ENCODE data around the gene SLC2A4RG. TPM values are rescaled to one million over a fixed set of nuclear protein-coding genes. Genes with fewer than 3 reads are reported as not detected.

SLC2A4RG gene
- total and polyA plus RNA-seq, 2 of the 4 experiments (the other 2 are of a cell fraction): 5.0 to 50.3 TPM

DNA sequence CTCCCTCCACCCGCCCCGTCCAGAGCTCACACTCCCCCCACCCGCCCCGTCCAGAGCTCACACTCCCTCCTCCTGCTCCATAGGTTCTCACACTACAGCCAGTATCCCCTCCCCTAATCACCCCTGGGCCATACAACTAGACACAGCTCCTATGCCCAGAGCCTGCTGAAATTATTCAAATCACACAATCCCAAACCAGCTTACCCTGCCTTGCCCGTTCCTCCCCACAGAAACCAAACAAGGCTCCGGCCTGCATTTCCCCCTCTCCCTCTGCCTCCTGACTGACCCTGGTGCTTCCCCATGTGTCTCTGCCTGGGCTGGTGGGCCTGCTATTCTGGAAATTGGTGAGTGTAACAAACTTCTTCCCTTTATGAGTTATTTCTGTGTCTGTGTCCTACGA, 18.6 kb downstream of the SLC2A4RG start:
- no peak overlapping the region for H4K8ac ChIP-seq (ENCODE audit: low read depth in 2 of 2, low read length in 2 of 2)
- no peak overlapping the region for H3K14ac ChIP-seq (replicated peaks; ENCODE audit: low read depth, low read length)
- ATAC-seq (ENCODE audit: low read depth) (no peak), DNase-seq (no peak)
- no peak overlapping the region for H3K23ac ChIP-seq (ENCODE audit: low read depth, low read length)
- H3K79me1 ChIP-seq (ENCODE audit: low read depth in 1 of 2, low read length in 2 of 2): peaks cover 0 to 7% of the 10 kb centered on the region in 2 experiments; a peak in 1 of 4 replicates
- H3K9me3 ChIP-seq (ENCODE audit: control insufficient read depth, insufficient read depth, low read length): no peaks in the 10 kb centered on the region
- TF ChIP-seq RCOR1 (IDR thresholded peaks at IDR 0.05; ENCODE audit: insufficient replicate concordance, low read length) (no peak), CEBPB (IDR thresholded peaks at IDR 0.05; ENCODE audit: low read depth, low read length) (no peak), MAZ (IDR thresholded peaks at IDR 0.05; ENCODE audit: borderline replicate concordance, low read depth, low read length) (no peak), BHLHE40 (IDR thresholded peaks at IDR 0.05; ENCODE audit: low read depth, low read length) (no peak), RFX5 (IDR thresholded peaks at IDR 0.05; ENCODE audit: low read depth, low read length) (no peak), SMC3 (IDR thresholded peaks at IDR 0.05; ENCODE audit: low read depth, low read length) (no peak), FOS (IDR thresholded peaks at IDR 0.05; ENCODE audit: low read depth, low read length) (no peak), CHD1 (IDR thresholded peaks at IDR 0.05; ENCODE audit: low read depth, low read length) (no peak), RAD21 (IDR thresholded peaks at IDR 0.05; ENCODE audit: low read length) (no peak), NFE2L2 (IDR thresholded peaks at IDR 0.05; ENCODE audit: low read depth, low read length) (no peak), MXI1 (IDR thresholded peaks at IDR 0.05; ENCODE audit: borderline replicate concordance, low read depth, low read length) (no peak), MAFK (IDR thresholded peaks at IDR 0.05; ENCODE audit: low read depth, low read length) (no peak), POLR2A (IDR thresholded peaks at IDR 0.05; ENCODE audit: low read depth, low read length) (no peak)
- TF ChIP-seq, protein P1, sequence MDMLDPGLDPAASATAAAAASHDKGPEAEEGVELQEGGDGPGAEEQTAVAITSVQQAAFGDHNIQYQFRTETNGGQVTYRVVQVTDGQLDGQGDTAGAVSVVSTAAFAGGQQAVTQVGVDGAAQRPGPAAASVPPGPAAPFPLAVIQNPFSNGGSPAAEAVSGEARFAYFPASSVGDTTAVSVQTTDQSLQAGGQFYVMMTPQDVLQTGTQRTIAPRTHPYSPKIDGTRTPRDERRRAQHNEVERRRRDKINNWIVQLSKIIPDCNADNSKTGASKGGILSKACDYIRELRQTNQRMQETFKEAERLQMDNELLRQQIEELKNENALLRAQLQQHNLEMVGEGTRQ (IDR thresholded peaks at IDR 0.05; ENCODE audit: low read depth, low read length): no peak
- TF ChIP-seq, protein P2, sequence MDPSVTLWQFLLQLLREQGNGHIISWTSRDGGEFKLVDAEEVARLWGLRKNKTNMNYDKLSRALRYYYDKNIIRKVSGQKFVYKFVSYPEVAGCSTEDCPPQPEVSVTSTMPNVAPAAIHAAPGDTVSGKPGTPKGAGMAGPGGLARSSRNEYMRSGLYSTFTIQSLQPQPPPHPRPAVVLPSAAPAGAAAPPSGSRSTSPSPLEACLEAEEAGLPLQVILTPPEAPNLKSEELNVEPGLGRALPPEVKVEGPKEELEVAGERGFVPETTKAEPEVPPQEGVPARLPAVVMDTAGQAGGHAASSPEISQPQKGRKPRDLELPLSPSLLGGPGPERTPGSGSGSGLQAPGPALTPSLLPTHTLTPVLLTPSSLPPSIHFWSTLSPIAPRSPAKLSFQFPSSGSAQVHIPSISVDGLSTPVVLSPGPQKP (IDR thresholded peaks at IDR 0.05; ENCODE audit: borderline replicate concordance, low read depth, low read length): no peak
- TF ChIP-seq, protein P3, sequence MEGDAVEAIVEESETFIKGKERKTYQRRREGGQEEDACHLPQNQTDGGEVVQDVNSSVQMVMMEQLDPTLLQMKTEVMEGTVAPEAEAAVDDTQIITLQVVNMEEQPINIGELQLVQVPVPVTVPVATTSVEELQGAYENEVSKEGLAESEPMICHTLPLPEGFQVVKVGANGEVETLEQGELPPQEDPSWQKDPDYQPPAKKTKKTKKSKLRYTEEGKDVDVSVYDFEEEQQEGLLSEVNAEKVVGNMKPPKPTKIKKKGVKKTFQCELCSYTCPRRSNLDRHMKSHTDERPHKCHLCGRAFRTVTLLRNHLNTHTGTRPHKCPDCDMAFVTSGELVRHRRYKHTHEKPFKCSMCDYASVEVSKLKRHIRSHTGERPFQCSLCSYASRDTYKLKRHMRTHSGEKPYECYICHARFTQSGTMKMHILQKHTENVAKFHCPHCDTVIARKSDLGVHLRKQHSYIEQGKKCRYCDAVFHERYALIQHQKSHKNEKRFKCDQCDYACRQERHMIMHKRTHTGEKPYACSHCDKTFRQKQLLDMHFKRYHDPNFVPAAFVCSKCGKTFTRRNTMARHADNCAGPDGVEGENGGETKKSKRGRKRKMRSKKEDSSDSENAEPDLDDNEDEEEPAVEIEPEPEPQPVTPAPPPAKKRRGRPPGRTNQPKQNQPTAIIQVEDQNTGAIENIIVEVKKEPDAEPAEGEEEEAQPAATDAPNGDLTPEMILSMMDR (conservative IDR thresholded peaks at IDR 0.05; ENCODE audit: low read depth, low read length): no peak
- in situ Hi-C loops (cut with MboI; ENCODE audit: low sequenced_read_pairs) (no loop called here), dilution Hi-C loops (cut with HindIII; ENCODE audit: low sequenced_read_pairs, unreplicated experiment) (no loop called here), intact Hi-C loops (cut with micrococcal nuclease) (no loop called here)
- peaks cover 4% of the 10 kb centered on the region; the same call in 1 of the 2 replicates for H3K36me3 ChIP-seq (ENCODE audit: control insufficient read depth, insufficient read depth, low read length)
- H4K20me1 ChIP-seq (ENCODE audit: insufficient read depth, low read length): no peaks in the 10 kb centered on the region
- H3K9ac ChIP-seq (ENCODE audit: low read depth, low read length): no peak overlapping the region
- H3K4ac ChIP-seq (ENCODE audit: low read depth, low read length): no peak overlapping the region
- POLR2A ChIA-PET (ENCODE audit: unreplicated experiment): no interaction called here
- H3K4me2 ChIP-seq (ENCODE audit: low read depth, low read length): no peak overlapping the region
- H3K56ac ChIP-seq (ENCODE audit: extremely low read depth, insufficient read depth, low read length): no peak overlapping the region
- H3K4me1 ChIP-seq (ENCODE audit: control insufficient read depth, insufficient read depth, low read length): no peaks in the 10 kb centered on the region
- no peak overlapping the region for H2AFZ ChIP-seq (replicated peaks; ENCODE audit: low read length, poor library complexity)
- H3K18ac ChIP-seq (ENCODE audit: low read depth, low read length): no peak overlapping the region
- H2BK15ac ChIP-seq (ENCODE audit: low read depth, low read length): no peak overlapping the region
- H4K91ac ChIP-seq (ENCODE audit: insufficient read depth, low read depth, low read length): no peak overlapping the region
- H2BK5ac ChIP-seq (ENCODE audit: low read depth, low read length, poor library complexity, severe bottlenecking): no peak overlapping the region
- no CpG with 5 or more reads among the region's 7 CpGs for WGBS, 2 experiments (ENCODE audit: extremely low coverage in 2 of 2, insufficient read length in 1 of 2)
- no peaks in the 10 kb centered on the region for H3K27me3 ChIP-seq (ENCODE audit: control insufficient read depth, insufficient read depth, low read length)
- no peak overlapping the region for H2BK20ac ChIP-seq (ENCODE audit: low read depth, low read length)
- no TSS peak for BruUV-seq (replicated peaks)
- no peak overlapping the region for H2AK5ac ChIP-seq (ENCODE audit: low read depth, low read length)
- 0 out of 2 replicates have a peak, but pooled peaks cover 4% of the 10 kb centered on the region for H3K9me1 ChIP-seq (ENCODE audit: insufficient read depth, low read length)
- no peak overlapping the region for H4K5ac ChIP-seq (ENCODE audit: low read depth, low read length)
- CTCF ChIA-PET: no interaction called here
- H2BK120ac ChIP-seq (ENCODE audit: low read depth, low read length): no peak overlapping the region
- H3K4me3 ChIP-seq (ENCODE audit: insufficient read depth, low read depth, low read length): no peak overlapping the region
- no peak overlapping the region for H3K27ac ChIP-seq (ENCODE audit: insufficient read depth, low read length)
- no peak overlapping the region for H2AK9ac ChIP-seq (replicated peaks; ENCODE audit: low read depth, low read length, poor library complexity)

Data from IMR-90 (cell line).